Testis (tissue), 3 donors: ENCODE results near the gene PSENEN. TPM values are rescaled to one million over a fixed set of nuclear protein-coding genes. Genes with fewer than 3 reads are reported as not detected.

Experiments
- DNase-seq: peaks from one replicate; pipeline ENCODE4 v3.0.0-alpha.2; 2019
- H3K27ac ChIP-seq, 2 donors: fragments of 200-600 bp; sonication (generic); one replicate each; pipeline ENCODE4 v1.5.1; 2019
- H3K27me3 ChIP-seq: fragments of 200-600 bp; sonication (generic); one replicate; pipeline ENCODE4 v1.5.1; 2019
- H3K36me3 ChIP-seq: fragments of 200-600 bp; sonication (generic); one replicate; pipeline ENCODE4 v1.5.1; 2017; ENCODE audit warnings: low read depth; ENCODE audit errors: missing control alignments
- H3K4me1 ChIP-seq: fragments of 200-600 bp; sonication (generic); one replicate; pipeline ENCODE4 v1.5.1; 2019
- H3K4me3 ChIP-seq, 2 donors: fragments of 200-600 bp; sonication (generic); one replicate each; pipeline ENCODE4 v1.5.1; 2017 to 2019
- H3K9me3 ChIP-seq: fragments of 200-600 bp; sonication (generic); one replicate; pipeline ENCODE4 v1.5.1; 2017
- CTCF ChIP-seq, 3 experiments: fragments of 450-650 bp in 2 of 3; fragments of 200-600 bp in 1 of 3; sonication (generic) in 1 of 3; IDR thresholded peaks; one replicate each; pipeline ENCODE4 v1.5.1; 2016 to 2019; ENCODE audit warnings: antibody characterized with exemption in 3 of 3, mild to moderate bottlenecking in 2 of 3, moderate library complexity in 1 of 3
- POLR2A ChIP-seq: fragments of 450-650 bp; IDR thresholded peaks from one replicate; pipeline ENCODE4 v1.6.1; 2017; ENCODE audit warnings: antibody characterized with exemption, mild to moderate bottlenecking, moderate library complexity
- WGBS, 2 donors: methylation state at CpG; one replicate each; pipeline ENCODE4 v1.1.5; 2018; 5-methylcytosine and 5-hydroxymethylcytosine counted together
- intact Hi-C: fragments of 100-400 bp; cut with DNase I; formaldehyde crosslinking; loops from one replicate; pipeline ENCODE4 v1.15.1; 2023; ENCODE audit warnings: low total_unique reads
- polyA plus RNA-seq: library from polyadenylated mRNA; stranded (reverse); fragments of 350-450 nt; fragmentation: Illumina TruSeq; extraction: RNeasy Lipid Tissue Mini Kit (QIAGEN cat#74804); gene quantifications from one replicate; pipeline ENCODE4 v1.2.3, GENCODE V29; 2014; ENCODE audit warnings: low read depth, low replicate concordance; ENCODE audit not compliant: insufficient read depth
- total RNA-seq, 2 donors: library from RNA; depleted of rRNA; stranded (reverse); fragments of >200 nt; gene quantifications; one replicate each; pipeline ENCODE4 v1.2.3, GENCODE V29; 2016

The PSENEN gene
- total and polyA plus RNA-seq, 3 donors from 2014 or later, result 100 to 303 (median 121) TPM

DNA sequence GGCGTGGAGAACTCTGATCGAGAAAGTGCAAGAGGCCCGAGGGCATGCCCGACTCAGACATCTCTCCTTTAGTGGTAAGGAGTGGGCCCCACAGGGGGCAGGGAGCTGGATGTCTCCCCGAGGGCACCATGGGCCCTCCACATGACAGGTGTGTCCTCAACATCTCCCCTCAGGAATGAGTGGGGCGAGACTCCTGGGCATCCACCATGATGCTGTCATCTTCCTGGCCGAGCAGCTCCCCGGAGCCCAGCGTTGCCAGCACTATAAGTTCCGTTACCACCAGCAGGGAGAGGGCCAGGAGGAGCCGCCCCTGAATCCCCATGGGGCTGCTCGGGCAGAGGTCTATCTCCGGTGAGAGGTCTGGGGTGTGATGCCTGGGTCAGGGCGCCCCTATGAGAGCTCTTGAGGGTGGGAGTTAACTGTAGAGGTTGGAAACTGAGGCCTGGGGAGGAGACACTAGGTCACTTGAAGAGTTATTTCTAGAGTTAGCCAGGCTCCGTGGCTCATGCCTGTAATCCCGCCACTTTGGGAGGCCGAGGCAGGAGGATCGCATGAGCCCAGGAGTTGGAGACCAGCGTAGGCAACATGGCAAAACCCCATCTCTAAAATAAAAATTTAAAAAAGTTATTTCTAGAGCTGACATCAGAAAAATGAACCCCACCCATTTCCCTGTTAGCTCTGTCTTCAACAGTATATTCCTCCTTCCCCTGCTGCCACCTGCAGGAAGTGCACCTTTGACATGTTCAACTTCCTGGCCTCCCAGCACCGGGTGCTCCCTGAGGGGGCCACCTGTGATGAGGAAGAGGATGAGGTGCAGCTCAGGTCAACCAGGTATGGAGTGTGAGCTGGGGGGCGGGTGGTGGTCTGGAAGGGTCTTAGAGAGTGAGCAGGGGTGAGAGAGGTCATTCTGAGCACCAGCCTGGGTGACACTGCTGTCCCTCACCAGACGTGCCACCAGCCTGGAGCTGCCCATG is 8.3 kb upstream of the PSENEN start:
- Histone ChIP-seq H3K4me1 (peaks cover 6% of the 10 kb centered on the region), H3K4me3 (no peak overlapping the region), H3K9me3 (no peaks in the 10 kb centered on the region), H3K36me3 (no peaks in the 10 kb centered on the region), H3K27ac (no peak overlapping the region), H3K27me3 (no peaks in the 10 kb centered on the region)
- intact Hi-C loops, result no loop called here
- TF ChIP-seq CTCF (IDR thresholded peaks at IDR 0.05) (no peak), POLR2A (no peak)
- no peak for DNase-seq
- WGBS, 2 donors, result 85 to 87% methylated on average over 22 of the region's 22 CpGs

GRCh38 chr19:35738021-35738886 is 7.2 kb upstream of the PSENEN start:
- H3K4me3 ChIP-seq, result no peak overlapping the region
- intact Hi-C loops, result no loop called here
- peaks cover 6% of the 10 kb centered on the region for H3K4me1 ChIP-seq
- TF ChIP-seq CTCF (IDR thresholded peaks at IDR 0.05), result no peak
- TF ChIP-seq POLR2A, result no peak
- no peak for DNase-seq
- 89 to 92% methylated on average over 27 to 37 of the region's 37 CpGs for WGBS, 2 donors
- no peaks in the 10 kb centered on the region for H3K27me3 ChIP-seq
- no peak overlapping the region for H3K27ac ChIP-seq
- no peaks in the 10 kb centered on the region for H3K36me3 ChIP-seq
- H3K9me3 ChIP-seq, result no peaks in the 10 kb centered on the region

- intact Hi-C loops, result no loop called here
- no peaks in the 10 kb centered on the region for H3K36me3 ChIP-seq
Measured at GRCh38 chr19:35738887-35739229, 6.6 kb upstream of the PSENEN start.

More at GRCh38 chr19:35738887-35739229, 6.6 kb upstream of the PSENEN start:
- H3K9me3 ChIP-seq, result no peaks in the 10 kb centered on the region
- TF ChIP-seq CTCF (IDR thresholded peaks at IDR 0.05), result no peak
- TF ChIP-seq POLR2A, result no peak
- no peak overlapping the region for H3K4me3 ChIP-seq
- peaks cover 6% of the 10 kb centered on the region for H3K4me1 ChIP-seq
- DNase-seq, result no peak
- H3K27me3 ChIP-seq, result no peaks in the 10 kb centered on the region
- no peak overlapping the region for H3K27ac ChIP-seq
- 40 to 79% methylated on average over 1 to 2 of the region's 2 CpGs for WGBS, 2 donors
